ENCODE results near the gene SLC15A2.

Gene SLC15A2

GRCh38 chr3:121988146-121988545, 93.9 kb downstream of the SLC15A2 start:
- DNase-seq: no peak

- no peak for DNase-seq
These were observed 95.7 kb downstream of the SLC15A2 start for GRCh38 chr3:121989943-121990342.

- DNase-seq: no peak
These were observed 98.7 kb downstream of the SLC15A2 start for GRCh38 chr3:121992601-121993560.

Data from NCI-H2081 treated with DMSO at 0.1 percent for 48 hours (cell line).